Bronchial smooth muscle cell (primary cell): ENCODE data around the gene EFHC2. TPM values are rescaled to one million over a fixed set of nuclear protein-coding genes. Genes with fewer than 3 reads are reported as not detected.

ENCODE experiments used
- total RNA-seq: library from RNA; depleted of rRNA; stranded (reverse); fragments of >200 nt; gene quantifications from 2 replicates; pipeline ENCODE4 v1.2.1, GENCODE V29; 2014

Gene EFHC2, protein sequence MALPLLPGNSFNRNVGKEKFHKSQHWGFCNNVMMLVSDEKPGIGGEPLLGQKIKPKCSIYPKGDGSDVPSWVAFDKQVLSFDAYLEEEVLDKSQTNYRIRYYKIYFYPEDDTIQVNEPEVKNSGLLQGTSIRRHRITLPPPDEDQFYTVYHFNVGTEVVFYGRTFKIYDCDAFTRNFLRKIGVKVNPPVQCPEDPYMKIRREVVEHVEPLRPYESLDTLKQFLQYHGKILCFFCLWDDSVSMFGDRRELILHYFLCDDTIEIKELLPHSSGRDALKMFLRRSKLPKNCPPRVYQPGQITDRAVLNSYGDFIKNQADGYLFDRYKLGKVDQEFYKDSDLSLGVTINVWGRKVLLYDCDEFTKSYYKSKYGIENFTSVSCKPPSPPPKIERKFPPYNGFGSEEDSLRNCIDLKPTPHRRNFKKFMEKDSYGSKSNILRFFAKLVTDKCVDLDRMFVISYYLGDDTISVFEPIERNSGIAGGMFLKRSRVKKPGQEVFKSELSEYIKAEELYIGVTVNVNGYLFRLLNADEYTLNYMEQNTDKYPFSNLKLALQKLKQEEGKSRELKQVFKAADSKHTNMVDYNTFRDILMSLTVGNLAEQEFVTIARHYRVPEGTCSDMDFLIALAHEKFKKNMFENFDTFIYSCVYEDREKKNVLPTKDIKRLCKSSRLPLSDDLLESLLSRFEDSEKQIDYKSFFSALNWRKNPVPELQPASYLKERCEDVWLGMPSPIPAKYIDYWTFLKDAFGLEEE
- 0.43 and 0.95 TPM in 2 replicates for total RNA-seq

DNA sequence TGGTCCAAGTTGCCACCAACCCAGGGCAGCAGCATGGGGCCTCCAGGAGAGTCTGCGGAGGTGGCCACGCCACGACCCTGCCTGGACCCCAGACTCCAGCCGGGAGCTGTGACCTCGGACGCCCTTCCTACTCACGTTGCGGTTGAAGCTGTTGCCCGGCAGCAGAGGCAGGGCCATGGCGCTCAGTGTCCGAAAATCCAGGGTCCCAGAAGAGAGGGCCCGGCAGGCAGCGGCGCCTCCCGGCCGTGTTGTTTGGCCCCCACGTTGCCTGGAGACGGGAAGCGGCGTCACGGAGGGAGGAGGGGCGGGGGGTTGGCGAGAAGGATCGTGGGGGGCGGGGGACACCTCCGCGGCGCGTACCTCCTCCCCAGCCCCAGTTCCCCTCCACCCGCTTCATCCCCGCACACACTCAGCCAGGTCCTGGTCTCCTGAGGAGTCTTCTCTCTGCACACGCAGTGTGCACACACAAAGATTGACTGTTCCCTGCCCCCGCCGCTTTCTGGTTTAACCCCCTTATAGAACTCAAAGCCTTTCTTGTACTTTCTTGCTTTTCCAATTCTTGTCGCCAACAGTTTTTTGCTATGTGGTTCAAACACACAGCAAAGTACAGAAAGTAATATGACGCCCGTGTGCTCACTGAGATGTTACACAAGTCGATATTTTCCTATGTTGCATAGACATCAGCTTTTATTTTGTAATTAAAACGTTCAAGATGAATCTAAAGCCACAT, at the start of gene EFHC2:
TSS of gene EFHC2 (minus strand) at position 261 of the 730 bp plus-strand sequence. CDS start at position 177, 84 bp downstream.

Other genes with a start within 250 kb of the EFHC2 start
- gene FUNDC1, start 199.2 kb upstream of the EFHC2 start, total RNA-seq, result 7.0 and 10.6 TPM in 2 replicates